ENCODE data around the gene SRRM5.
"Not testable (repeated sequence)": the region's sequence is repeated elsewhere in the genome, so short reads cannot be mapped to it uniquely, and the experiment has no call there.

SRRM5 gene

GRCh38 chr19:43638214-43638994 lies 26.5 kb downstream of the SRRM5 start:
- no peak for DNase-seq (ENCODE audit: low read depth, low spot score)

DNA sequence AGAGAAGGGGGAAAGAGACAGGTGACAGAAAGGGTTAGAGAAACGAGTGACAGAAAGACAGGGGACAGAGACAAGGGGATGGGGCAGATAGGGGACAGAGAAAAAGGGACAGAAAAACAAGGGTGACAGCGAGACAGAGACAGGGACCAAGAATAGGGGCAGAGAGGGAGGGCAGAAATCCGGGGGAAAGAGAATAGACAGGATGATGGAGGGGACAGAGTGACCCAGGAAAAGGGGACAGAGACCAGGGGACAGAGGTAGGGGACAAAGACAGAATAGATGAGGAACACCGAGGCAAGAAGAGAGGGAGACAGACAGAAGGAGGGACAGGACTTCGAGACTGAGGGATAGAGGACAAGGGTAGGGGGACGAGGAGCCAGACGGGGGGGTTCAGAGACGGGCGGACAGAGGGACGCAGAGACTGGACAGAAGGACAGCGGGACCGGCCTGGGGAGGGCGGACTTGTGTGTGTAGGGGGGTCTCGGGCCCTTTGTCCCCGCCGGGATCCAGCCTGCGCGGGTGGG lies 27.2 kb downstream of the SRRM5 start:
- no peak for DNase-seq (ENCODE audit: low read depth, low spot score)

- DNase-seq (ENCODE audit: low read depth, low spot score): peak; percentile 46
Measured at GRCh38 chr19:43639519-43640423, 27.9 kb downstream of the SRRM5 start, which contains the start of gene CADM4. CADM4 (minus strand) TSS chr19:43639850; CDS start chr19:43639790, 60 bp downstream.

- DNase-seq (ENCODE audit: low read depth, low spot score): no peak
Measured at GRCh38 chr19:43640424-43640757, 28.5 kb downstream of the SRRM5 start.

DNA sequence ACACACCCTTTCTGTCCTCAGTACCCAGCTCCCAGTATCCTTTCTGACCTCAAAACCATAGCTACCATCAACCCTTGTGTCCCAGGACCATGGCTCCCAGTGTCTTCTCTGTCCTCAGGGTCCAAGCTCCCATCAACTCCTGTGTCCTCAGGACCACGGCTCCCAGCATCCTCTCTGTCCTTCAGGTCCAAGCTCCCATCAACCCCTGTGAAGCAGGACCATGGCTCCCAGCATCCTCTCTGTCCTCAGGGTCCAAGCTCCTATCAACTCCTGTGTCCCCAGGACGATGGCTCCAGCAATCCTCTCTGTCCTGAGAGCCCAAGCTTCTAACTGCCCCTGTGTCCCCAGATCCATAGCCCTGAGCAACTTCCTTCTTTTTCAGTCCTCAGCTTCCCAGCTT lies 29.4 kb downstream of the SRRM5 start:
- DNase-seq (ENCODE audit: low read depth, low spot score): no peak

DNA sequence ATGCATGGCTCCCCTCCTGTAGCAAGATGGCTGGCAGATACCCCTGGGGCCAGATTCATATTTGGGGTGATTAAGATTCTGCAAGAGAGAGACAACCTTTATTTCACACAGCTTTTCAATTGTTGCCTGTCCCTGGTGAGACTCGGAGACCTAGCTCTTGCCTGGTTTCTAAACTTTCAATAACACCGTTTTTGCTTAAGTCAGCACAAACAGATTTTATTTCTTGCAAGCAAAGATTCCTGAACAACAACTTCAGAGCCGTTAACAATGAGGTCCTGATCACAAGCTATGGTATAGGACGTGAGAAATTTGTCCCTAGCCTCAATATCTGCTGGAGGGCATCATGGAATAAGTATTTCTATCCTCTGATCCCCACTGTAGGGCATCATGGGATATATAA lies 30.6 kb downstream of the SRRM5 start:
- DNase-seq (ENCODE audit: low read depth, low spot score): no peak

- DNase-seq (ENCODE audit: low read depth, low spot score): no peak
Measured at GRCh38 chr19:43643326-43643725, 31.4 kb downstream of the SRRM5 start.

DNA sequence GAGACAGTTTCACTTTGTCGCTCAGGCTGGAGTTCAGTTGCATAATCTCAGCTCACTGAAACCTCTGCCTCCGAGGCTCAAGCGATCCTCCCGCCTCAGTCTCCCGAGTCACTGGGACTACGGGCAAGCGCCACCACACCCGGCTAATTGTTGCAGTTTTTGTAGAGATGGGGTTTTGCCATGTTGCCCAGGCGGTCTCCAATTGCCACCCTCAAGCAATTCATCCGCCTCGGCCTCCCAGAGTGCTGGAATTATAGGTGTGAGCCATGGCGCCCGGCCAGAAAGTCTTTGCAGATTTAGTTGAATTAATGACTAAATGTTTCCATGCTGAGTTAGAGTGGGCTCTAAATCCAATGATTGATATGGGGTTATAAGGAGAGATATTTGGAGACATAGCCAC lies 32.3 kb downstream of the SRRM5 start:
- no peak for DNase-seq (ENCODE audit: low read depth, low spot score)

DNA sequence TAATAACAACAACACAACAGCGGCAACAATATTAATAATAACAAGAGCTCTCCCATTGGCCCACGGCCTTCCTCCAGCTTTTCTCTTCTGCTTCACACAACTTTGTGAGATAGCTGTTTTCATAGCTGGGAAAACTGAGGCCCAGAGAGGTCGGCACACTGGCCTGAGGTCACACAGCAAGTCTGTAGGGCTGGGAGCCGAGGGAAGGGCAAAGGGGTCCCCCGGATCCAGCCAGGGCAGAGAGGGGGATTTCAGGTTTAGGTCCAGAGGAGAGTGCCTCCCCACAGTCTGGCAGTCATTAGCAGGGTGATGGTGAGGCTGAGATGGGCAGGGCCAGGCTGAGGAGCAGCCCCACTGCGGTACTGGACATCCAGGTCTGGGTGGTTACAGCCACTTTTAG lies 36.7 kb downstream of the SRRM5 start:
- no peak for DNase-seq (ENCODE audit: low read depth, low spot score)

DNA sequence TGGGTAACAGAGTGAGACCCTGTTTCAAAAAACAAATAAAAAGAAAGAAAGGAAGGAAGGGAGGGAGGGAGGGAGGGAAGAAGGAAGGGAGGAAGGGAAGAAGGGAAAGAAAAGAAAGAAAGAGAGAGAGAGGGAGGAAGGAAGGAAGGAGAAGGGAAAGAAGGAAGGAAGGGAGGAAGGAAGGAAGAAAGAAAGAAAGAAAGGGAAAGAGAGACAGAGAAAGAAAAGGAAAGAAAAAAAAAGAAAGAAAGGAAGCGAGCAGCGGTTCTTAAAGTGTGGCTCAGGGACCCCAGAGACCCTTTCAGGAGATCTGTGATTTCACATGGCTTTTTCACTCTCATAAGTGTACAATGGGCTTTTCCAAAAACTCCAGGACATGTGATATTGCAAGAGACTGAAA lies 37.6 kb downstream of the SRRM5 start:
- DNase-seq (ENCODE audit: low read depth, low spot score): no peak

DNA sequence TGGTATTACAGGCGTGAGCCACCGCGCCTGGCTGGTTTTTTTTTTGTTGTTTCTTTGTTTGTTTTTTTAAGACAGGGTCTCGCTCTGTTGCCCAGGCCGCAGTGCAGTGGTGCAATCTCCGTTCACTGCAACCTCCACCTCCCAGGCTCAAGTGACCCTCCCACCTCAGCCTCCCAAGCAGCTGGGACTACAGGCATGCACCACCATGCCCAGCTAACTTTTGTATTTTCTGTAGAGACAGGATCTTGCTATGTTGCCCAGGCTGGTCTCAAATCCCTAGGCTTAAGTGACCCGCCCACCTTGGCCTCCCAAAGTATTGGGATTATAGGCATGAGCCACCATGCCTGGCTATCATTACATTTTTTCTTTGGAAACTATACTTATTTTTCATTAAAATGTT lies 38.4 kb downstream of the SRRM5 start:
- not testable (repeated sequence) for DNase-seq (ENCODE audit: low read depth, low spot score)

GRCh38 chr19:43651758-43652545 lies 40.1 kb downstream of the SRRM5 start:
- peak; percentile 78 for DNase-seq (ENCODE audit: low read depth, low spot score)

DNA sequence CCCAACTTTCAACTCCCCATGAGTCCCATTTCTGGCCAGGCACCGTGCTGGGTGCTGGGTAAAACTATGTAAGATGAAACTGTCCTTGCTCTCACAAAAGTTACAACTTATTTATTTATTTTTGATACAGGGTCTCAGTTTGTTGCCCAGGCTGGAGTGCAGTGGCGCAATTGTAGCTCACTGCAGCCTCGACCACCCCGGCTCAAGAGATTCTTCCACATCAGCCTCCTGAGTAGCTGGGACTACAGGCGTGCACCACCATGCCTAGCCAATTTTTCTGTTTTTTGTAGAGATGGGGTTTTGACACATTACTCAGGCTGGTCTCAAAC lies 40.6 kb downstream of the SRRM5 start:
- DNase-seq (ENCODE audit: low read depth, low spot score): no peak

DNA sequence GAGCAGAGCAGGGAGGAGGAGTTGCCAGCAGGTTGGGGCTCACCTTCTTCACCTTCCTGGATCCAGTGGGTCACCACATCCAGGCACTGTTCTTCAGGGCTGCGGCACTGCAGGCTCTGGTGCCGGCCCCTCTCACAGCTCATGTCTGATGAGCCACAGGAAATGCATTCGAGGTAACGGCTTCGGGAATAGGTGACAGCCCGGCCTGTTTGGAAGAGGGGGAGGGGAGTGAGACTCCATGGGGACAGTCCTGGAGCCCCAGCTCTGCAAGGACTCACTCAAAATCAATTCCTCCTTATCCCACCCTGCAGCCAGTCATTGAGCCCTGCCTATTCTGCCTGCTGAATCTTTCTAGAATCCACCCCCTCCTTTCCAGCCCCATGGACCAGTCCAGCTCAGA lies 44.5 kb downstream of the SRRM5 start:
- no peak for DNase-seq (ENCODE audit: low read depth, low spot score)

- DNase-seq (ENCODE audit: low read depth, low spot score): no peak
Measured at GRCh38 chr19:43658001-43658400, 46.1 kb downstream of the SRRM5 start.

- DNase-seq (ENCODE audit: low read depth, low spot score): no peak
Measured at GRCh38 chr19:43658494-43658893, 46.6 kb downstream of the SRRM5 start.

GRCh38 chr19:43660301-43660970 lies 48.5 kb downstream of the SRRM5 start:
- DNase-seq (ENCODE audit: low read depth, low spot score): no peak

- no peak for DNase-seq (ENCODE audit: low read depth, low spot score)
Measured at GRCh38 chr19:43660971-43661360, 49.1 kb downstream of the SRRM5 start.

DNA sequence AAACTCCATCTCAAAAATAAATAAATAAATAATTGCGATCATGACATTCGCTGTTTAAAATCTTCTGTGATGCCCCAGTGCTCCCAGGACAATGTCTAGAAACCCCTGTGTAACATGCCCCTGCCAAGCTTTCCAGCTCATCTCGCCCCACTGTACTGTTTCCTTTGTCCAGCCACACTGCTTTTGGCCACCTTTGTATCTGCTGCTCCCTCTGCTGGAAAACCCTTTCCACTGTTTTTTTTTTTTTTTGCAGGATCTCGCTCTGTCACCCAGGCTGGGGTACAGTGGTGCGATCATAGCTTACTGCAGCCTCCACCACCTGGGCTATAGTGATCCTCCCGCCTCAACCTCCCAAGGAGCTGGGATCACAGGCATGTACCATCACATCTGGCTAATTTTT lies 50.6 kb downstream of the SRRM5 start:
- peak; percentile 36 for DNase-seq (ENCODE audit: low read depth, low spot score)

GRCh38 chr19:43664018-43664417 lies 52.1 kb downstream of the SRRM5 start:
- no peak for DNase-seq (ENCODE audit: low read depth, low spot score)

Data from astrocyte of the hippocampus (primary cell).